C4-2B (cell line): ENCODE results near the gene SPDEF.

ENCODE experiments used
- ZFX ChIP-seq: fragments of 450-650 bp; IDR thresholded peaks from 2 replicates; pipeline ENCODE4 v1.6.1; 2017
- TF ChIP-seq, protein P1 (sequence below): fragments of 450-650 bp; conservative IDR thresholded peaks from 2 replicates; pipeline ENCODE4 v1.5.1; 2017; ENCODE audit warnings: mild to moderate bottlenecking

DNA sequence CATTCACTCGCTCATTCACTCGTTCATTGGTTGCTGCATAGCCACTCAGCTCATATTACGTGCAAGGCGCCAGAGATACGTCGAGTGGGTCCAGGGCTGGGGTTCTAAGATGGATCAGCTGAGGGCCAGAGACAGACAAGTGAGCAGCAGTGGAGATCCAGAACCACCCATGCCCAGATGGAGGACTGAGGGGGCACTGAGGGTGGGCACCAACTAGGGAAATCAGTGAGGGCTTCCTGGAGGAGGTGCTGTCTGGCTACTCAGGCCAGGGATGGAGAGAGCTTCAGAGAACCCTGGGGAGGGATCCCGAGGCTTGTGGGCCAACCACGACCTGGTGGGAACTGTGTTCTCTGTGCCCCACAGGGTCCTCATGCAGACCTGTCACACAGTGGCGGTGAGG is 364 bp upstream of the SPDEF start:
- TF ChIP-seq, protein P1, sequence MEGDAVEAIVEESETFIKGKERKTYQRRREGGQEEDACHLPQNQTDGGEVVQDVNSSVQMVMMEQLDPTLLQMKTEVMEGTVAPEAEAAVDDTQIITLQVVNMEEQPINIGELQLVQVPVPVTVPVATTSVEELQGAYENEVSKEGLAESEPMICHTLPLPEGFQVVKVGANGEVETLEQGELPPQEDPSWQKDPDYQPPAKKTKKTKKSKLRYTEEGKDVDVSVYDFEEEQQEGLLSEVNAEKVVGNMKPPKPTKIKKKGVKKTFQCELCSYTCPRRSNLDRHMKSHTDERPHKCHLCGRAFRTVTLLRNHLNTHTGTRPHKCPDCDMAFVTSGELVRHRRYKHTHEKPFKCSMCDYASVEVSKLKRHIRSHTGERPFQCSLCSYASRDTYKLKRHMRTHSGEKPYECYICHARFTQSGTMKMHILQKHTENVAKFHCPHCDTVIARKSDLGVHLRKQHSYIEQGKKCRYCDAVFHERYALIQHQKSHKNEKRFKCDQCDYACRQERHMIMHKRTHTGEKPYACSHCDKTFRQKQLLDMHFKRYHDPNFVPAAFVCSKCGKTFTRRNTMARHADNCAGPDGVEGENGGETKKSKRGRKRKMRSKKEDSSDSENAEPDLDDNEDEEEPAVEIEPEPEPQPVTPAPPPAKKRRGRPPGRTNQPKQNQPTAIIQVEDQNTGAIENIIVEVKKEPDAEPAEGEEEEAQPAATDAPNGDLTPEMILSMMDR = no peak
- TF ChIP-seq ZFX = no peak
